ENCODE measurements around the gene CD200R1L. TPM values are rescaled to one million over a fixed set of nuclear protein-coding genes. Genes with fewer than 3 reads are reported as not detected.

Gene CD200R1L
- total and polyA plus RNA-seq, 2 experiments from 2014 or later, result not detected

DNA sequence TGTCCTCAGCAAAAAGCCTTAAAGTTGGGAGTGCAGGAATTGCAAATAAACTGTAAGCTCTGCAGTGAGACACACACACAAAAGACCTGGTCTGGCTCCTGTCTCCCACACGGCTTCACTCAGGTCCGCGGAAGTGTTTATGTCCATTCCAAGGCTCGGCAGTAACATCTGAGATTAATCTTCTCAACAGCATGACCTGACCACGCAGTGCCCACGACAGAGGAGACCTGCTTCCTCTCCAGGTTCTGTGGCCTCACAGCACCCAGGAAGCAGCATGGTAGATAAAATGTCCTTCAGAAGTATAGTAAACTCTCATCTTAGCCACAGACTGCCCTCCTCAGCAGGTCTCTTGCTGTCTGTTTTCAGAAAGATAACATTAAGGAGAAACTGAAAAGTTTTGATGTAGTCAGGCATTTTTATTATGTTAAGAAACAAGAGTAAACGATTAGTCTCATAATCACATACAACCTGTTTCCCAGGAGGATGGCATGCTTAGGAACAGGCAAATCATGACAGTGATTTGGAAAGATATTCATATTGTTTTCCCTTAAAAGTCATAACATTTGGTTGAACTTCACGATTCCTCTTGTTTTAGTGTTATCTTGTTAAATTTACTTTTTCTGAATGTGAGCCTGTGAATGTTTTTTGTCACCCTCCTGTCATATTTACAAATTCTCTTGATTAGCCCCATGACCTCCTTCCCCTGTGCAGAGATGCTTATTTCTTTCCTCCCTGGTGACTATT, 34.6 kb downstream of the CD200R1L start:
- Histone ChIP-seq H3K4me2 (no peak overlapping the region), H3K9me2 (ENCODE audit: insufficient read depth) (no peaks in the 10 kb centered on the region), H3K36me3 (ENCODE audit: insufficient read depth) (no peaks in the 10 kb centered on the region), H3K4me1 (ENCODE audit: insufficient read depth) (peaks cover 8% of the 10 kb centered on the region), H4K20me1 (replicated peaks; ENCODE audit: insufficient read depth) (no peaks in the 10 kb centered on the region), H3K79me2 (replicated peaks; ENCODE audit: insufficient read depth) (no peaks in the 10 kb centered on the region), H2AFZ (no peak overlapping the region), H3F3A (replicated peaks; ENCODE audit: low read depth) (no peaks in the 10 kb centered on the region), H3K27ac (ENCODE audit: low read depth) (no peak overlapping the region), H3K4me3 (no peak overlapping the region), H3K27me3 (ENCODE audit: insufficient read depth) (no peaks in the 10 kb centered on the region)
- Mint-ChIP-seq H3K27ac (no peak overlapping the region), H3K9me3 (no peaks in the 10 kb centered on the region), H3K36me3 (ENCODE audit: low read depth) (no peaks in the 10 kb centered on the region), H3K4me3 (no peak overlapping the region), H3K4me1 (peaks cover 9% of the 10 kb centered on the region), H3K27me3 (ENCODE audit: insufficient read depth, low read depth, poor library complexity) (no peaks in the 10 kb centered on the region)
- DNase-seq (ENCODE audit: low spot score) (no peak), ATAC-seq (no peak)
- TF ChIP-seq, protein P1, sequence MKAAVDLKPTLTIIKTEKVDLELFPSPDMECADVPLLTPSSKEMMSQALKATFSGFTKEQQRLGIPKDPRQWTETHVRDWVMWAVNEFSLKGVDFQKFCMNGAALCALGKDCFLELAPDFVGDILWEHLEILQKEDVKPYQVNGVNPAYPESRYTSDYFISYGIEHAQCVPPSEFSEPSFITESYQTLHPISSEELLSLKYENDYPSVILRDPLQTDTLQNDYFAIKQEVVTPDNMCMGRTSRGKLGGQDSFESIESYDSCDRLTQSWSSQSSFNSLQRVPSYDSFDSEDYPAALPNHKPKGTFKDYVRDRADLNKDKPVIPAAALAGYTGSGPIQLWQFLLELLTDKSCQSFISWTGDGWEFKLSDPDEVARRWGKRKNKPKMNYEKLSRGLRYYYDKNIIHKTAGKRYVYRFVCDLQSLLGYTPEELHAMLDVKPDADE (IDR thresholded peaks at IDR 0.05), result no peak
- TF ChIP-seq EZH2 (IDR thresholded peaks at IDR 0.05; ENCODE audit: low read depth, unreplicated experiment), result no peak
- TF ChIP-seq ZNF331 (CRISPR knock-in tag; IDR thresholded peaks at IDR 0.05; ENCODE audit: low read depth), result no peak
- no peak for TF ChIP-seq POLR2AphosphoS5 (IDR thresholded peaks at IDR 0.05; ENCODE audit: low read depth)
- TF ChIP-seq, protein P2, sequence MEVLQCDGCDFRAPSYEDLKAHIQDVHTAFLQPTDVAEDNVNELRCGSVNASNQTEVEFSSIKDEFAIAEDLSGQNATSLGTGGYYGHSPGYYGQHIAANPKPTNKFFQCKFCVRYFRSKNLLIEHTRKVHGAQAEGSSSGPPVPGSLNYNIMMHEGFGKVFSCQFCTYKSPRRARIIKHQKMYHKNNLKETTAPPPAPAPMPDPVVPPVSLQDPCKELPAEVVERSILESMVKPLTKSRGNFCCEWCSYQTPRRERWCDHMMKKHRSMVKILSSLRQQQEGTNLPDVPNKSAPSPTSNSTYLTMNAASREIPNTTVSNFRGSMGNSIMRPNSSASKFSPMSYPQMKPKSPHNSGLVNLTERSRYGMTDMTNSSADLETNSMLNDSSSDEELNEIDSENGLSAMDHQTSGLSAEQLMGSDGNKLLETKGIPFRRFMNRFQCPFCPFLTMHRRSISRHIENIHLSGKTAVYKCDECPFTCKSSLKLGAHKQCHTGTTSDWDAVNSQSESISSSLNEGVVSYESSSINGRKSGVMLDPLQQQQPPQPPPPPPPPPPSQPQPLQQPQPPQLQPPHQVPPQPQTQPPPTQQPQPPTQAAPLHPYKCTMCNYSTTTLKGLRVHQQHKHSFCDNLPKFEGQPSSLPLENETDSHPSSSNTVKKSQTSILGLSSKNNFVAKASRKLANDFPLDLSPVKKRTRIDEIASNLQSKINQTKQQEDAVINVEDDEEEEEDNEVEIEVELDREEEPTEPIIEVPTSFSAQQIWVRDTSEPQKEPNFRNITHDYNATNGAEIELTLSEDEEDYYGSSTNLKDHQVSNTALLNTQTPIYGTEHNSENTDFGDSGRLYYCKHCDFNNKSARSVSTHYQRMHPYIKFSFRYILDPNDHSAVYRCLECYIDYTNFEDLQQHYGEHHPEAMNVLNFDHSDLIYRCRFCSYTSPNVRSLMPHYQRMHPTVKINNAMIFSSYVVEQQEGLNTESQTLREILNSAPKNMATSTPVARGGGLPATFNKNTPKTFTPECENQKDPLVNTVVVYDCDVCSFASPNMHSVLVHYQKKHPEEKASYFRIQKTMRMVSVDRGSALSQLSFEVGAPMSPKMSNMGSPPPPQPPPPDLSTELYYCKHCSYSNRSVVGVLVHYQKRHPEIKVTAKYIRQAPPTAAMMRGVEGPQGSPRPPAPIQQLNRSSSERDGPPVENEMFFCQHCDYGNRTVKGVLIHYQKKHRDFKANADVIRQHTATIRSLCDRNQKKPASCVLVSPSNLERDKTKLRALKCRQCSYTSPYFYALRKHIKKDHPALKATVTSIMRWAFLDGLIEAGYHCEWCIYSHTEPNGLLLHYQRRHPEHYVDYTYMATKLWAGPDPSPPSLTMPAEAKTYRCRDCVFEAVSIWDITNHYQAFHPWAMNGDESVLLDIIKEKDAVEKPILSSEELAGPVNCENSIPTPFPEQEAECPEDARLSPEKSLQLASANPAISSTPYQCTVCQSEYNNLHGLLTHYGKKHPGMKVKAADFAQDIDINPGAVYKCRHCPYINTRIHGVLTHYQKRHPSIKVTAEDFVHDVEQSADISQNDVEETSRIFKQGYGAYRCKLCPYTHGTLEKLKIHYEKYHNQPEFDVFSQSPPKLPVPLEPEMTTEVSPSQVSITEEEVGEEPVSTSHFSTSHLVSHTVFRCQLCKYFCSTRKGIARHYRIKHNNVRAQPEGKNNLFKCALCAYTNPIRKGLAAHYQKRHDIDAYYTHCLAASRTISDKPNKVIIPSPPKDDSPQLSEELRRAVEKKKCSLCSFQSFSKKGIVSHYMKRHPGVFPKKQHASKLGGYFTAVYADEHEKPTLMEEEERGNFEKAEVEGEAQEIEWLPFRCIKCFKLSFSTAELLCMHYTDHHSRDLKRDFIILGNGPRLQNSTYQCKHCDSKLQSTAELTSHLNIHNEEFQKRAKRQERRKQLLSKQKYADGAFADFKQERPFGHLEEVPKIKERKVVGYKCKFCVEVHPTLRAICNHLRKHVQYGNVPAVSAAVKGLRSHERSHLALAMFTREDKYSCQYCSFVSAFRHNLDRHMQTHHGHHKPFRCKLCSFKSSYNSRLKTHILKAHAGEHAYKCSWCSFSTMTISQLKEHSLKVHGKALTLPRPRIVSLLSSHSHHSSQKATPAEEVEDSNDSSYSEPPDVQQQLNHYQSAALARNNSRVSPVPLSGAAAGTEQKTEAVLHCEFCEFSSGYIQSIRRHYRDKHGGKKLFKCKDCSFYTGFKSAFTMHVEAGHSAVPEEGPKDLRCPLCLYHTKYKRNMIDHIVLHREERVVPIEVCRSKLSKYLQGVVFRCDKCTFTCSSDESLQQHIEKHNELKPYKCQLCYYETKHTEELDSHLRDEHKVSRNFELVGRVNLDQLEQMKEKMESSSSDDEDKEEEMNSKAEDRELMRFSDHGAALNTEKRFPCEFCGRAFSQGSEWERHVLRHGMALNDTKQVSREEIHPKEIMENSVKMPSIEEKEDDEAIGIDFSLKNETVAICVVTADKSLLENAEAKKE (CRISPR knock-in tag; IDR thresholded peaks at IDR 0.05), result no peak
- no peak for TF ChIP-seq STAT1 (IDR thresholded peaks at IDR 0.05; ENCODE audit: unreplicated experiment)
- TF ChIP-seq CREB1 (CRISPR knock-in tag; IDR thresholded peaks at IDR 0.05; ENCODE audit: low read depth), result no peak
- TF ChIP-seq NANOG (IDR thresholded peaks at IDR 0.05; ENCODE audit: borderline replicate concordance), result no peak
- TF ChIP-seq, protein P3, sequence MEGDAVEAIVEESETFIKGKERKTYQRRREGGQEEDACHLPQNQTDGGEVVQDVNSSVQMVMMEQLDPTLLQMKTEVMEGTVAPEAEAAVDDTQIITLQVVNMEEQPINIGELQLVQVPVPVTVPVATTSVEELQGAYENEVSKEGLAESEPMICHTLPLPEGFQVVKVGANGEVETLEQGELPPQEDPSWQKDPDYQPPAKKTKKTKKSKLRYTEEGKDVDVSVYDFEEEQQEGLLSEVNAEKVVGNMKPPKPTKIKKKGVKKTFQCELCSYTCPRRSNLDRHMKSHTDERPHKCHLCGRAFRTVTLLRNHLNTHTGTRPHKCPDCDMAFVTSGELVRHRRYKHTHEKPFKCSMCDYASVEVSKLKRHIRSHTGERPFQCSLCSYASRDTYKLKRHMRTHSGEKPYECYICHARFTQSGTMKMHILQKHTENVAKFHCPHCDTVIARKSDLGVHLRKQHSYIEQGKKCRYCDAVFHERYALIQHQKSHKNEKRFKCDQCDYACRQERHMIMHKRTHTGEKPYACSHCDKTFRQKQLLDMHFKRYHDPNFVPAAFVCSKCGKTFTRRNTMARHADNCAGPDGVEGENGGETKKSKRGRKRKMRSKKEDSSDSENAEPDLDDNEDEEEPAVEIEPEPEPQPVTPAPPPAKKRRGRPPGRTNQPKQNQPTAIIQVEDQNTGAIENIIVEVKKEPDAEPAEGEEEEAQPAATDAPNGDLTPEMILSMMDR (conservative IDR thresholded peaks at IDR 0.05; ENCODE audit: low read depth in 2 of 2), result no peak
